ENCODE measurements around the gene MEGF6.

- TF ChIP-seq TOX (CRISPR knock-in tag; IDR thresholded peaks at IDR 0.05; ENCODE audit: borderline replicate concordance): no peak
- no peak for TF ChIP-seq ZFP3 (CRISPR knock-in tag; IDR thresholded peaks at IDR 0.05)
- TF ChIP-seq PATZ1 (CRISPR knock-in tag; IDR thresholded peaks at IDR 0.05; ENCODE audit: borderline replicate concordance): no peak
- no peak for TF ChIP-seq POU6F1 (CRISPR knock-in tag; IDR thresholded peaks at IDR 0.05; ENCODE audit: borderline replicate concordance, low read depth)
- TF ChIP-seq ESRRG (CRISPR knock-in tag; IDR thresholded peaks at IDR 0.05): no peak
- no peak for TF ChIP-seq BACH2 (CRISPR knock-in tag; IDR thresholded peaks at IDR 0.05; ENCODE audit: borderline replicate concordance)
- no peak for TF ChIP-seq ZNF70 (CRISPR knock-in tag; IDR thresholded peaks at IDR 0.05)
- TF ChIP-seq TCF4 (CRISPR knock-in tag; IDR thresholded peaks at IDR 0.05; ENCODE audit: borderline replicate concordance): no peak
- TF ChIP-seq RARB (CRISPR knock-in tag; IDR thresholded peaks at IDR 0.05): no peak
- TF ChIP-seq CREB5 (CRISPR knock-in tag; IDR thresholded peaks at IDR 0.05; ENCODE audit: low read depth): no peak
- TF ChIP-seq ZNF8 (CRISPR knock-in tag; IDR thresholded peaks at IDR 0.05): no peak
Measured at GRCh38 chr1:3515272-3515671, 96.0 kb downstream of the MEGF6 start.

Measured in SK-N-SH treated with all-trans-retinoic acid at 6 μM for 48 hours (cell line).